ENCODE results near the gene ATG9B.

Gene ATG9B

GRCh38 chr7:150977382-150978125 lies 46.7 kb downstream of the ATG9B start:
- no peak for DNase-seq (ENCODE audit: low spot score)
- Histone ChIP-seq H3K27ac (no peak overlapping the region), H3K4me3 (peak overlapping the region; percentile 63)
- TF ChIP-seq, protein P1, sequence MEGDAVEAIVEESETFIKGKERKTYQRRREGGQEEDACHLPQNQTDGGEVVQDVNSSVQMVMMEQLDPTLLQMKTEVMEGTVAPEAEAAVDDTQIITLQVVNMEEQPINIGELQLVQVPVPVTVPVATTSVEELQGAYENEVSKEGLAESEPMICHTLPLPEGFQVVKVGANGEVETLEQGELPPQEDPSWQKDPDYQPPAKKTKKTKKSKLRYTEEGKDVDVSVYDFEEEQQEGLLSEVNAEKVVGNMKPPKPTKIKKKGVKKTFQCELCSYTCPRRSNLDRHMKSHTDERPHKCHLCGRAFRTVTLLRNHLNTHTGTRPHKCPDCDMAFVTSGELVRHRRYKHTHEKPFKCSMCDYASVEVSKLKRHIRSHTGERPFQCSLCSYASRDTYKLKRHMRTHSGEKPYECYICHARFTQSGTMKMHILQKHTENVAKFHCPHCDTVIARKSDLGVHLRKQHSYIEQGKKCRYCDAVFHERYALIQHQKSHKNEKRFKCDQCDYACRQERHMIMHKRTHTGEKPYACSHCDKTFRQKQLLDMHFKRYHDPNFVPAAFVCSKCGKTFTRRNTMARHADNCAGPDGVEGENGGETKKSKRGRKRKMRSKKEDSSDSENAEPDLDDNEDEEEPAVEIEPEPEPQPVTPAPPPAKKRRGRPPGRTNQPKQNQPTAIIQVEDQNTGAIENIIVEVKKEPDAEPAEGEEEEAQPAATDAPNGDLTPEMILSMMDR (IDR thresholded peaks at IDR 0.05): no peak

GRCh38 chr7:150976529-150977381 lies 47.5 kb downstream of the ATG9B start:
- Histone ChIP-seq H3K27ac (no peak overlapping the region), H3K4me3 (no peak overlapping the region)
- no peak for DNase-seq (ENCODE audit: low spot score)
- TF ChIP-seq, protein P1 (IDR thresholded peaks at IDR 0.05): no peak

DNA sequence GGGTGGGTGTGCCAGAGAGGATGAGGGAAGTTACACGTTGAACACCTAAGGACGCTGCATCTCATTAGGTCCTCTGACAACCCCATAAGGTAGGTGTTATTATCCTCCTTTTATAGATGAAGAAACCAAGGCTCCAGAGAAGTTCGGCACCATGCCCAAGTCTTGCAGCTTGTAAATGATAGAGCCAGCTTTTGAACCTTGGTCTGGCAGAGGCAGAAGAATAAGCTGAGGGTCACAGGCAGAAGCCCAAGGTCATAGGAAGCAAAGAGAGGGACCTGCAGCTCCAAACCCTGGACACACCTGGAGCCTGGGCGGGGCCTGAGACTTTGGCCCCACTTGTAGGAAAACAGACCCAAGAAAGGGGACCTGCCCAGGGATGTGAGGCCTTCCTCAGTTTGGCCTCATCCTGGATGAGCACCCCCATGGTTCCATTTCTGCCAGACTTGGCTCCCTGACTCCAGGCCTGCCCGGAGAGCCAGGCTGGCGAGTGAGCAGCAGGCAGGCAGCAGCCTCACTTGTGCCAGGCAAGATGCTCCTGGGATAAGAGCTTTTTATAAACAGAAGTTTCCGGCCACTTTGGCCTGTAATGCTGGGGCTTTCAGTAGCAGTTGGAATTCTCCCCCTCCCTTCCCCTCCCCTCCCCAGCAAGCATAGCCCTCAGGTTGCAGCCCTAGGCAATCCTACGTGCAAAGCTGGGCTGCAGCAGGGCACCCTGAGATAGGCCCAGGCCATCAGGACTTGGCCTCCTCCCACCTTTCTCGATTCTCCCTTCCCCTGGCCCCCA lies 48.6 kb downstream of the ATG9B start:
- TF ChIP-seq, protein P1 (IDR thresholded peaks at IDR 0.05): no peak
- Histone ChIP-seq H3K27ac (no peak overlapping the region), H3K4me3 (peak overlapping the region; percentile 70)
- no peak for DNase-seq (ENCODE audit: low spot score)

GRCh38 chr7:150974468-150975391 lies 49.6 kb downstream of the ATG9B start:
- Histone ChIP-seq H3K4me3 (peak overlapping the region; percentile 70), H3K27ac (no peak overlapping the region)
- TF ChIP-seq, protein P1 (IDR thresholded peaks at IDR 0.05): no peak
- no peak for DNase-seq (ENCODE audit: low spot score)

DNA sequence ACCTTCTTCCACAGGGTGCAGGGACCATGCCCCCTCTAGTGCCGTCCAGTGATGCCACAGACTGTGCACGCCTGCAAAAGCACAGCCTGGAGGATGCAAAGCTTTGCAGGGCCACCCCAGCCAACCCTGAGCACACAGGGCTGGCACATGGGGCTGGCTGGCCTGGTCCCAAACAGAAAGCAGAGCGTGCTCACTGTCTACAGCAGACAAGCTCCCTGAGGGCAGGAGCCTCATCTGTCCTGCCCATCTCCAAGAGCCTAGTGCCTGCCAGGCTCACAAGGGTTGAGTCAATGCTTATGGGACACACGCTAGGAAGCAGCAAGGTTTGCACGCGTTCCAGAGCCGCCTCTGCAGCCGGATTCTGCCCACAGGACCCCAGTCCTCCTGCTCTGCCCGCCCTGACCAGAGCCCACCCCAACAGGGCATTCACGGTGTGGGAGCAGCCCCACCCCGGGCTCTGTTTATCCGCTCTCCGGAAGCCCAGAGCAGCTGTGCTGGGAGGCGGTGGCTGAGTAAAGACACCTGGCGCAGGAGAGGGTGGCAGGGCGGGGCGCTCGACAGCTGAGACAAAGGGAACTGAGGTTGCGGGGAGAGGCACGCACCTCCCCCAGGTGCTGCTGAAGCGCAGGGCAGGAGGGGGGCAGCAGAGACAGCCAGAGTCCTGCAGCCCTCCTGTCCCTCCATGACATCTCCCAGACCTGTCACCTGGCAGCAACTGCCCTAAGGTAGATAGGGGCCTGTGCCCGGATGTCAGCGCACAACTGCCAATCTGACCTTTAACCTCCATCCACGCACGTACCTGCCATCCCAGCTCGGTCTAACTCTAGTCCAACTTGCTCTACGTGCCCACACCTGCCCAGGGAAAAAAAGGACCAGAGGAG lies 50.5 kb downstream of the ATG9B start:
- TF ChIP-seq, protein P1 (IDR thresholded peaks at IDR 0.05): no peak
- Histone ChIP-seq H3K27ac (no peak overlapping the region), H3K4me3 (no peak overlapping the region)
- no peak for DNase-seq (ENCODE audit: low spot score)

Measured in coronary artery (tissue), 2 donors.